HL-60 (cell line): ENCODE data around the gene ID2.

ENCODE experiments used
- DNase-seq, 2 experiments: peaks; one replicate each; pipeline ENCODE4 v3.0.0-alpha.2; 2010 to 2020; ENCODE audit warnings: low read depth in 1 of 2, low spot score in 1 of 2
- H3K27ac ChIP-seq: fragments of 250-450 bp; sonication (Bioruptor Pico); replicated peaks from 2 replicates; pipeline ENCODE4 v1.5.1; 2020; ENCODE audit warnings: mild to moderate bottlenecking, moderate library complexity
- H3K27me3 ChIP-seq: fragments of 250-450 bp; sonication (Bioruptor Pico); 2 replicates; pipeline ENCODE4 v1.5.1; 2021; ENCODE audit warnings: mild to moderate bottlenecking, moderate library complexity; ENCODE audit not compliant: insufficient read depth, poor library complexity, severe bottlenecking
- H3K4me3 ChIP-seq: replicated peaks from 2 replicates; pipeline ENCODE4 v1.5.1; 2011; ENCODE audit warnings: mild to moderate bottlenecking, control low read depth, low read length; ENCODE audit not compliant: insufficient read depth
- GABPA ChIP-seq: IDR thresholded peaks from 2 replicates; pipeline ENCODE4 v1.6.1; 2012; ENCODE audit warnings: low read depth
- POLR2AphosphoS5 ChIP-seq: IDR thresholded peaks from 2 replicates; pipeline ENCODE4 v1.6.1; 2012; ENCODE audit warnings: low read depth
- SPI1 ChIP-seq: IDR thresholded peaks from 2 replicates; pipeline ENCODE4 v1.6.1; 2012; ENCODE audit warnings: low read depth, mild to moderate bottlenecking, borderline replicate concordance
- TF ChIP-seq, protein P1 (sequence below): IDR thresholded peaks from one replicate; pipeline ENCODE4 v1.5.1; 2011; ENCODE audit warnings: low read length, control low read depth, inconsistent platforms; ENCODE audit not compliant: insufficient read depth
- TF ChIP-seq, protein P2 (sequence below): IDR thresholded peaks from 2 replicates; pipeline ENCODE4 v1.6.1; 2012; ENCODE audit warnings: low read depth; ENCODE audit not compliant: insufficient replicate concordance

ID2 gene

GRCh38 chr2:8633735-8634313 lies 48.0 kb upstream of the ID2 start:
- DNase-seq, result no peak
- no peak for TF ChIP-seq GABPA
- TF ChIP-seq, protein P1, sequence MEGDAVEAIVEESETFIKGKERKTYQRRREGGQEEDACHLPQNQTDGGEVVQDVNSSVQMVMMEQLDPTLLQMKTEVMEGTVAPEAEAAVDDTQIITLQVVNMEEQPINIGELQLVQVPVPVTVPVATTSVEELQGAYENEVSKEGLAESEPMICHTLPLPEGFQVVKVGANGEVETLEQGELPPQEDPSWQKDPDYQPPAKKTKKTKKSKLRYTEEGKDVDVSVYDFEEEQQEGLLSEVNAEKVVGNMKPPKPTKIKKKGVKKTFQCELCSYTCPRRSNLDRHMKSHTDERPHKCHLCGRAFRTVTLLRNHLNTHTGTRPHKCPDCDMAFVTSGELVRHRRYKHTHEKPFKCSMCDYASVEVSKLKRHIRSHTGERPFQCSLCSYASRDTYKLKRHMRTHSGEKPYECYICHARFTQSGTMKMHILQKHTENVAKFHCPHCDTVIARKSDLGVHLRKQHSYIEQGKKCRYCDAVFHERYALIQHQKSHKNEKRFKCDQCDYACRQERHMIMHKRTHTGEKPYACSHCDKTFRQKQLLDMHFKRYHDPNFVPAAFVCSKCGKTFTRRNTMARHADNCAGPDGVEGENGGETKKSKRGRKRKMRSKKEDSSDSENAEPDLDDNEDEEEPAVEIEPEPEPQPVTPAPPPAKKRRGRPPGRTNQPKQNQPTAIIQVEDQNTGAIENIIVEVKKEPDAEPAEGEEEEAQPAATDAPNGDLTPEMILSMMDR, result no peak
- TF ChIP-seq, protein P2, sequence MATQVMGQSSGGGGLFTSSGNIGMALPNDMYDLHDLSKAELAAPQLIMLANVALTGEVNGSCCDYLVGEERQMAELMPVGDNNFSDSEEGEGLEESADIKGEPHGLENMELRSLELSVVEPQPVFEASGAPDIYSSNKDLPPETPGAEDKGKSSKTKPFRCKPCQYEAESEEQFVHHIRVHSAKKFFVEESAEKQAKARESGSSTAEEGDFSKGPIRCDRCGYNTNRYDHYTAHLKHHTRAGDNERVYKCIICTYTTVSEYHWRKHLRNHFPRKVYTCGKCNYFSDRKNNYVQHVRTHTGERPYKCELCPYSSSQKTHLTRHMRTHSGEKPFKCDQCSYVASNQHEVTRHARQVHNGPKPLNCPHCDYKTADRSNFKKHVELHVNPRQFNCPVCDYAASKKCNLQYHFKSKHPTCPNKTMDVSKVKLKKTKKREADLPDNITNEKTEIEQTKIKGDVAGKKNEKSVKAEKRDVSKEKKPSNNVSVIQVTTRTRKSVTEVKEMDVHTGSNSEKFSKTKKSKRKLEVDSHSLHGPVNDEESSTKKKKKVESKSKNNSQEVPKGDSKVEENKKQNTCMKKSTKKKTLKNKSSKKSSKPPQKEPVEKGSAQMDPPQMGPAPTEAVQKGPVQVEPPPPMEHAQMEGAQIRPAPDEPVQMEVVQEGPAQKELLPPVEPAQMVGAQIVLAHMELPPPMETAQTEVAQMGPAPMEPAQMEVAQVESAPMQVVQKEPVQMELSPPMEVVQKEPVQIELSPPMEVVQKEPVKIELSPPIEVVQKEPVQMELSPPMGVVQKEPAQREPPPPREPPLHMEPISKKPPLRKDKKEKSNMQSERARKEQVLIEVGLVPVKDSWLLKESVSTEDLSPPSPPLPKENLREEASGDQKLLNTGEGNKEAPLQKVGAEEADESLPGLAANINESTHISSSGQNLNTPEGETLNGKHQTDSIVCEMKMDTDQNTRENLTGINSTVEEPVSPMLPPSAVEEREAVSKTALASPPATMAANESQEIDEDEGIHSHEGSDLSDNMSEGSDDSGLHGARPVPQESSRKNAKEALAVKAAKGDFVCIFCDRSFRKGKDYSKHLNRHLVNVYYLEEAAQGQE, result no peak
- TF ChIP-seq SPI1, result no peak
- TF ChIP-seq POLR2AphosphoS5, result no peak
- H3K4me3 ChIP-seq, result no peak overlapping the region

DNA sequence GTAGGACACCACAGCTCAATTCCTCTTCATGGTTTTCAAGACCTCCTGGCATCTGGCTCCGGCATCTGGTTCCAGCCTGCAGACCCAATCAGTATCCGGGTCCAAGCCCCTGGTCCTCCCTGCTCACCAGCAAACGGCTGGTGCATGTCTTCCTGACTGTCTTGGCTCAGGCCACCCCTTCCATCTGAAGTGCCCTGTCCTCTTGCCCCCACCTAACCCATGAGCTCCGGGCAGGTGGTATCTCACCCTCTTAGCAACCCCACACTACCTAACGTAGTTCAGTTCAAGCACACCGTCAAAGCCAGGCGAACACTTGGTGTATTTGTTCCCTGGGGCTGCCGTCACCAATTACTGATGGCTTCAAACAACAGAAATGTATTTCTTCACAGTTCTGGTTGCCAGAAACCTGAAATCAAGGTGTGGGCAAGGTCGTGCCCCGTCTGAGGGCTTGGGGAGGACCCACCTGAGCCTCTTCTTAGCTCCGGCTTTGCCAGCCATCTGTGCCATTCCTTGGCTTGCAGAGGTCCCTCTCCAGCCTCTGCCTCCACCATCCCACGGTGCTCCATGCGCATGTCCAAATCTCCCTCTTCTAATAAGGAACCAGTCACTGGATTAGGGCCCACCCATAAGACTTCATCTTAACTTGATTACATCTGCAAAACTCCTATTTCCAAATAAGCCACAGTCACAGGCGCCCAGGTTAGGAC lies 47.2 kb upstream of the ID2 start:
- no peak for DNase-seq
- no peaks in the 10 kb centered on the region for H3K27me3 ChIP-seq
- H3K4me3 ChIP-seq, result no peak overlapping the region
- no peak overlapping the region for H3K27ac ChIP-seq
- TF ChIP-seq, protein P1, result no peak
- no peak for TF ChIP-seq POLR2AphosphoS5
- TF ChIP-seq, protein P2, result no peak
- no peak for TF ChIP-seq GABPA
- TF ChIP-seq SPI1, result no peak

More at GRCh38 chr2:8633735-8634313, 48.0 kb upstream of the ID2 start:
- no peak overlapping the region for H3K27ac ChIP-seq
- H3K27me3 ChIP-seq, result no peaks in the 10 kb centered on the region

GRCh38 chr2:8636041-8636491 lies 45.8 kb upstream of the ID2 start:
- TF ChIP-seq, protein P2, result no peak
- TF ChIP-seq SPI1 (no peak), GABPA (no peak), POLR2AphosphoS5 (no peak)
- TF ChIP-seq, protein P1, result no peak
- no peaks in the 10 kb centered on the region for H3K27me3 ChIP-seq
- no peak overlapping the region for H3K27ac ChIP-seq
- DNase-seq, result no peak
- H3K4me3 ChIP-seq, result no peak overlapping the region
